Thyroid gland (tissue), 4 donors: ENCODE data around the gene ZGPAT.

ENCODE experiments used
- CTCF ChIP-seq, 6 experiments: fragments of 200-600 bp in 3 of 6; fragments of 450-650 bp in 3 of 6; sonication (generic) in 3 of 6; IDR thresholded peaks; one replicate each; pipeline ENCODE4 v1.5.1; 2016 to 2019; ENCODE audit warnings: antibody characterized with exemption in 6 of 6, mild to moderate bottlenecking in 2 of 6, inconsistent platforms in 1 of 6, moderate library complexity in 1 of 6
- POLR2A ChIP-seq, 2 donors: fragments of 450-650 bp; IDR thresholded peaks; one replicate each; pipeline ENCODE4 v1.6.1; 2017; ENCODE audit warnings: antibody characterized with exemption in 2 of 2, mild to moderate bottlenecking in 2 of 2, moderate library complexity in 1 of 2

- TF ChIP-seq CTCF (IDR thresholded peaks at IDR 0.05) (no peak), POLR2A (IDR thresholded peaks at IDR 0.05) (no peak)
Observed at GRCh38 chr20:63702036-63702665, 5.7 kb upstream of the ZGPAT start.
